Chondrocyte (in vitro differentiated cells): ENCODE data around the gene RNU5D-1. TPM values are rescaled to one million over a fixed set of nuclear protein-coding genes. Genes with fewer than 3 reads are reported as not detected.

Experiments
- DNase-seq: peaks from one replicate; pipeline ENCODE4 v3.0.0; 2021; ENCODE audit warnings: mixed read lengths, low spot score
- H3K27ac Mint-ChIP-seq: one replicate; pipeline ENCODE4 v1.8.0; 2021; ENCODE audit warnings: mild to moderate bottlenecking, moderate library complexity, mixed read lengths; ENCODE audit not compliant: unreplicated experiment
- H3K27me3 Mint-ChIP-seq: 2 replicates; pipeline ENCODE4 v1.8.0; 2021; ENCODE audit warnings: low read depth, mixed read lengths
- H3K36me3 Mint-ChIP-seq: 2 replicates; pipeline ENCODE4 v1.8.0; 2021; ENCODE audit warnings: low read depth, mixed read lengths
- H3K4me1 Mint-ChIP-seq: 2 replicates; pipeline ENCODE4 v1.8.0; 2021; ENCODE audit warnings: low read depth, mild to moderate bottlenecking, mixed read lengths
- H3K4me3 Mint-ChIP-seq: one replicate; pipeline ENCODE4 v1.8.0; 2021; ENCODE audit warnings: mild to moderate bottlenecking, moderate library complexity, mixed read lengths; ENCODE audit not compliant: unreplicated experiment
- H3K9me3 Mint-ChIP-seq: 2 replicates; pipeline ENCODE4 v1.8.0; 2021; ENCODE audit warnings: low read depth, mixed read lengths
- CTCF ChIP-seq: fragments of 200-600 bp; sonication (generic); IDR thresholded peaks from 2 replicates; pipeline ENCODE4 v1.5.0; 2021; ENCODE audit warnings: antibody characterized with exemption, mild to moderate bottlenecking, moderate library complexity
- total RNA-seq: library from RNA; stranded (reverse); gene quantifications from 3 replicates; pipeline ENCODE4 v1.2.1, GENCODE V29; 2021

The RNU5D-1 gene
- total RNA-seq, 1 donor from 2014 or later, result not detected

- no peak for DNase-seq
- H3K27me3 Mint-ChIP-seq, result no peaks in the 10 kb centered on the region
- no peak for TF ChIP-seq CTCF
- H3K36me3 Mint-ChIP-seq, result no peaks in the 10 kb centered on the region
- H3K27ac Mint-ChIP-seq, result no peak overlapping the region
- H3K4me1 Mint-ChIP-seq, result peaks cover 13% of the 10 kb centered on the region
- H3K9me3 Mint-ChIP-seq, result no peaks in the 10 kb centered on the region
- no peak overlapping the region for H3K4me3 Mint-ChIP-seq
Measured at GRCh38 chr1:44724955-44725698, 5.8 kb downstream of the RNU5D-1 start.

GRCh38 chr1:44724296-44724954 is 6.5 kb downstream of the RNU5D-1 start:
- Mint-ChIP-seq H3K27ac (no peak overlapping the region), H3K9me3 (no peaks in the 10 kb centered on the region), H3K27me3 (no peaks in the 10 kb centered on the region), H3K4me3 (no peak overlapping the region), H3K4me1 (peaks cover 11% of the 10 kb centered on the region), H3K36me3 (no peaks in the 10 kb centered on the region)
- TF ChIP-seq CTCF, result no peak
- no peak for DNase-seq

- H3K27ac Mint-ChIP-seq, result no peak overlapping the region
- DNase-seq, result no peak
- no peaks in the 10 kb centered on the region for H3K27me3 Mint-ChIP-seq
- peaks cover 8% of the 10 kb centered on the region for H3K4me1 Mint-ChIP-seq
- H3K4me3 Mint-ChIP-seq, result no peak overlapping the region
- no peaks in the 10 kb centered on the region for H3K9me3 Mint-ChIP-seq
- no peak for TF ChIP-seq CTCF
- H3K36me3 Mint-ChIP-seq, result no peaks in the 10 kb centered on the region
Measured at GRCh38 chr1:44723496-44724295, 7.3 kb downstream of the RNU5D-1 start.

GRCh38 chr1:44723064-44723463 is 7.9 kb downstream of the RNU5D-1 start:
- H3K27me3 Mint-ChIP-seq, result no peaks in the 10 kb centered on the region
- H3K9me3 Mint-ChIP-seq, result no peaks in the 10 kb centered on the region
- no peak overlapping the region for H3K27ac Mint-ChIP-seq
- TF ChIP-seq CTCF, result no peak
- H3K36me3 Mint-ChIP-seq, result no peaks in the 10 kb centered on the region
- DNase-seq, result no peak
- peaks cover 8% of the 10 kb centered on the region for H3K4me1 Mint-ChIP-seq
- no peak overlapping the region for H3K4me3 Mint-ChIP-seq
